H1 (cell line): ENCODE results near the gene GPRIN1. TPM values are rescaled to one million over a fixed set of nuclear protein-coding genes. Genes with fewer than 3 reads are reported as not detected.

ENCODE experiments used
- TCF12 ChIP-seq: IDR thresholded peaks from 2 replicates; pipeline ENCODE4 v1.6.1; 2011; ENCODE audit warnings: low read depth, mild to moderate bottlenecking, low read length
- polyA plus RNA-seq, 7 experiments: library from polyadenylated mRNA; depleted of rRNA in 3 of 7; stranded (reverse) in 5 of 7; unstranded in 2 of 7; fragments of >200 nt in 5 of 7; fragments of 200-250 nt in 2 of 7; gene quantifications; 1 replicate in 5 of 7; 2 replicates in 1 of 7; 4 replicates in 1 of 7; pipeline versions ENCODE4 v1.2.1 to v1.2.3, GENCODE V29; 2011 to 2013; ENCODE audit warnings: missing spikeins in 2 of 7, mixed read lengths in 2 of 7
- total RNA-seq: library from RNA; stranded (reverse); fragmentation: NEBNext Ultra II Directional; extraction: Animal tissue kit (Norgen Biotek cat#: 25700); gene quantifications from 2 replicates; pipeline ENCODE4 v1.2.1, GENCODE V29; 2021

The GPRIN1 gene
- total and polyA plus RNA-seq, 2 of the 8 experiments (the other 6 are each of a cell fraction or from before 2014, with no cell fraction given), result 3.3 to 12.0 TPM

GRCh38 chr5:176550275-176550831 is 59.6 kb downstream of the GPRIN1 start (continued):
- TF ChIP-seq TCF12, result no peak
- TF ChIP-seq, all 59 proteins: peak for 0
